GM21529 (cell line): Measurements from ENCODE around the gene HLA-DMA.
"Not testable (repeated sequence)": the region's sequence is repeated elsewhere in the genome, so short reads cannot be mapped to it uniquely, and the experiment has no call there.

Experiments used
- ATAC-seq: cut with Tn5 transposase; IDR thresholded peaks from one replicate; pipeline ENCODE4 v1.9.1; 2021; ENCODE audit not compliant: unreplicated experiment

HLA-DMA gene

DNA sequence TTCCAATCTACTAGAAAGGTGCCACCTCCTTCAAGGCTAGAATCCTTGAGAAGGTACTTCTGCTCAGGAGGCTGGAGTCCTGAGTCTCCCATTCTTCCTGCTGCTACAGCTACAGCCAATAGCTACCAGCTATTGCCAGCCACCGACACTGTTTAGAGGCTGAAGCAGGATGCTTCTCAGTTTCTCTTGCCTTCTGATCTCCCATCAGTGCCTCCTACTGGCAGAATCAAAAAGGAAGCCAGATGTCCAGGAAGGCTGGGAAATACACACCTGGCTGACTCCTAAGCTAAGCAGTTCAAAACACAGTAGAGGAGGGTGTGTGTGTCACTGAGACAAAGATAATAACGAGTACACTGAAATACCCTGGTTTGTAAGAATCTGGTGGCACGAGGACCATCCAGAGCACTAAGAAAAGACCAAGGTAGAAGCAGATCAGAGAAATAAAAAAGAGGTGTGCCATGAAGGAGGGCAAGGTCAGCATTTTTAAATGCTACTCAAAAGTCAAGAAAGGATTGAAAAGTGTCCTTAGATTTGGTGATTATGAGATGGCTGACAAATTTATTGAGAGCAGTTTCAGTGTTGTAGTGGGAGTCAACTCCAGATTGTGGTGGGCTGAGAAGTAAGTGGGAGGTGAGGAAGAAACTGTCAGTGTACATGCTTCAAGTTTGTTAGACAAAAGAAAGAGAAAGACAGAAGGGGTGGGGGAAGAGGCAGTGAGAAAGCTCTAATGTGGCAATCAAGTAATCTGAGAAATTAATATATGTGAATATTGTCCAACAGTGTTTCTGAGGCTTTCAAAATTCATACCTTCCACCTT lies 2.3 kb upstream of the HLA-DMA start:
- no peak for ATAC-seq

DNA sequence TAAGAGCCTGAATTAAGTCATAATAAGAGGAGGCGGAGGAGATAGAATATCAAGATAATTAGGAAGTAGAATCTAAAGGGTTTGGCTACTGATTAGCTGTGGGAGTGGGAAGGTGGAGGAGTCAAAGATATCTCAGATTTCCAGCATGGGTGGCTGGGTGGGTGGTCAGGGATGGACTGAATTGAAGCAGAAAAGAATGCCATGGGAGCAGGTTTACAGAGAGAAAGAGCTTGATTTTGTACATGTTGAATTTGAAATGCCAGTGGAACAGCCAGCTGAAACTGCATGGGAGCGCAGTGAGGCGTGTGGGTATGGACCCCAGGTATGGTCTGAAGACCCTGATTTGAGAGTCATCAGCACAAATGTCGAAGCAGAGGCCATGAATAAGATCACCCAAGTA lies 1.4 kb upstream of the HLA-DMA start:
- ATAC-seq = no peak

DNA sequence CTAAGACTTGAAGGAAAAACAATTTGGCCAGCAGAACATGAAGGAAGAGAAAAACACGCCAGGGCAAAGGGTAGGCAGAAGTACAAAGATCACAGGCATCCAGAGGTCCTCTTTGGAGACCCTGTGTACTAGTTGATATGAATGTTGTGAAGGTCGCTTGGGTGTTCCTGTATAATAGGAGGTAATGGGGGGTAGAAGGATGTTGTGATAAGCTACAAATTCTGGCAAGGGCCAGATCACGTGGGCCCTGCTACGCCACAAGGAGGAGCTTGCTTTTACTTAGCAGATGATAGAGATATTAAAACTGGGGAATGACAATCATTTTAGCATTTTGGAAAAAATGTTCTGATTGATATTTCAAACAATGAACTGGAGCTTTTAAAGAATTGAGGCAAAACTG lies 878 bp upstream of the HLA-DMA start:
- no peak for ATAC-seq

DNA sequence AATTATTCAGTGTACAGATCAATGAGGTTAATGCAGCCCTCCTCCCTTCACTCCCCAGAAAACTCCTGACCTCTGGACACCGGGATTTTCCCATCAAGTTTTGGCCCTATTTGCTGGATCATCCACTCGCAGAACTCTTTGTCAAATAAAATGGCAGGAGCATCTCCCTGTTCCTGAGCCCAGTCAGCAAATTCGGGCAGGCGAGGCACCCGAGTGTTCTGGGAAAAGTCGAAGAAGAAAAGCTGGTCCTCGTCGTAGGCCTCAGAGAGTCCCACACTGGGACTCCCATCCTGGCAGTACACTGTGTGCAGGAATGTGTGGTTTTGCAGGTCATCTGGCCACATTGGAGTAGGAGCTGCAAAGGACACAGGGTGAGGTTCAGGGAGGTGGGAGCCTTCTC lies 2.4 kb downstream of the HLA-DMA start:
- no peak for ATAC-seq

- no peak for ATAC-seq
These were observed 2.9 kb downstream of the HLA-DMA start for GRCh38 chr6:32950010-32950409.

DNA sequence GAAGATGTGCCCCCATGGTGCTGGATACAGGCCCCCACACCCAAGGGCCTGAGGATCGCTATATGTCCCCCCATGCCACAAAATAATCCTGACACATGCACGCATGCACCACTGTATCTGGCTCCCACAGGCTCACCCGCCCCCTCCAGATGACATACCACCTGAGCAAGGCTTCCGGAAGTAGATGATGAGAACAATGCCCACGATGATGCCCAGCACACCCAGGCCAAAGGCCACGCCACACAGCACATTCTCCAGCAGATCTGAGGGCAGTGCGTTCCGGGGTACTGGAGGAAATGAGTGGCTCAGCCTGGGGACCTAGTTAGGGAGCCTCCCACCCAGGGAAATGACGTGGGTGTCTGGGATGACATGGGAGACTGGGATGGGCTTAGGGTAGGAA lies 3.8 kb downstream of the HLA-DMA start:
- ATAC-seq = no peak

GRCh38 chr6:32947552-32948465 lies 5.1 kb downstream of the HLA-DMA start:
- no peak for ATAC-seq

- no peak for ATAC-seq
These were observed 6.0 kb downstream of the HLA-DMA start for GRCh38 chr6:32946893-32947292.

- ATAC-seq = no peak
These were observed 6.9 kb downstream of the HLA-DMA start for GRCh38 chr6:32945953-32946352.

DNA sequence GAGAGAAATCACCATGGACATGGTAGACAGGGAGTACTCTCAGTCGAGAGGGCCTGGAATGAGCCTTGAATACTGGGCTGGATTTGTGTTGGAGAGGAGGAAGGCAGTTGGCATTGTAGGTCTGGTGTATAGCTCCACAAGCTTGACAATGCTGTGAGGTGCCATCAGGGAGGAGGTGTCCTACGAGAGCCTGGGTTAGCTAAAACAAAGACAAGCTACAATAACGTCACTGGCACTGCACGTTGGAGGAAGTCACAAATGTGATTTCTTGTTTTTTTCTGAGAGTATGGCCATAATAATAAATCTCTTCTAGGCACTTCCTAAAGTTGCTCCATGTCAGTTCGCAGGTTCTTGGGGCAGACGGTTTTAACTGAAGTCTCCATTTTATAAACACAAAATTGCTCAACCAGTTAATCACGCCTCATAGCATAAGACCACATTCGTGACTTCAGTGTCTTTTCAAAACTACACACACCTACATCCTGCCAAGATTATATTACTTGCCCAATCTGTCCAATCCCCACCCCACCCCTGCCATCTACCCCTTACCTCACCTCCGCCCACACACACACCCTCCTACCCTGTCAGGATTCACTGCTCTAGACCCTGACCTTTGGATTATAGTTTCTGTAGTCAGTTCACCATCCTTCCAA lies 7.7 kb downstream of the HLA-DMA start:
- no peak for ATAC-seq

DNA sequence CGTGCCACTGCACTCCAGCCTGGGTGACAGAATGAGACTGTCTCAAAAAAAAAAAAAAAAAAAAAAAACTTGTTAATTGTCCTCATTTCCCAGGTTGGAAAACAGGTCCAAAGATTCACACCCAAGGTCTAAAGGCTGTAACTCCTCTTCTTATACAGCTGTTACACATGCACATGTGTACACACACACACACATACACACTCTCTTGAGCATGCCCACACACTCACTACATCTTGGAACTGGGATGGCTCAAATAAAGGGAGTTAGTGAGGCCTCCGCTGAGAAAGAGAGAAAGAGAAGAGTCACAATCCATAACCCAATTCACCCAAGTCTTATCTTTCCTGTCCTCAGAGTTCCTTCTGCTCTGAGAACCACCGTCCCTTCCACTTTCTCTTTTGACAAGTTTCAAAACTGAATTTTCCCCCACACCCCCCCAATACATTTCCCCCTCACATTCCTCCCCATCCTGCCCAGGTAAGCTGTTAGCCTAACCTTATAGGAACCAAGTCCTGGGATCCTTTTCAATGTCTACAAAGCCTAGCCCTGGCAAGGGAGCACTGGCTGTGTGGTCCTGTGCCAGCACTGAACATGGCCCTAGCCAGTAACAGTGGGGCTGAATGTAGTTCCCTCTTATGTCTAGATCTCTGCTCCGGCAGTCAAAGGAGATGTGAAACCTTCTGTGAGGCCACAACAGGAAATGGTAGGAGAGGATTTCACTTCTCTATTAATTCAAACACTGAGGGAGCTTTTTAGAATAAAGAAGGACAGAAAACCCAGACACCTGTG lies 8.8 kb downstream of the HLA-DMA start:
- ATAC-seq = peak; percentile 47

DNA sequence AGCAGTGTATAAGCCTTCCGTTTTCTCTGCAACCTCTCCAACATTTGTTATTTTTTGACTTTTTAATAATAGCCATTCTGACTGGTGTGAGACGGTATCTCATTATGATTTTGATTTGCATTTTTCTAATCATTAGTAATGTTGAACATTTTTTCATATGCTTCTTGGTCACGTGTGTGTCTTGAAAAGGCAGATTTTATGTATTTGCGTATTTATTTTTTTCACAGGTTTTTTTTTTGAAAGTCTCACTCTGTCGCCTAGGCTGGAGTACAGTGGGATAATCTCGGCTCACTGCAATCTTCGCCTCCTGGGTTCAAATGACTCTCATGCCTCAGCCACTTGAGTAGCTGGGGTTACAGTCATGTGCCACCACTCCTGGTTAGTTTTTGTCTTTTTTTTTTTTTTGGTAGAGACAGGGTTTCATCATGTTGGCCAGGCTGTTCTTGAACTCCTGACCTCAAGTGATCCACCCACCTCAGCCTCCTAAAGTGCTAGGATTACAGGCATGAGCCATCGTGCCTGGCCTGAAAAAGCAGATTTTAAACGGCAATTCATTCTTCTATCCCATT lies 10.3 kb downstream of the HLA-DMA start:
- not testable (repeated sequence) for ATAC-seq

DNA sequence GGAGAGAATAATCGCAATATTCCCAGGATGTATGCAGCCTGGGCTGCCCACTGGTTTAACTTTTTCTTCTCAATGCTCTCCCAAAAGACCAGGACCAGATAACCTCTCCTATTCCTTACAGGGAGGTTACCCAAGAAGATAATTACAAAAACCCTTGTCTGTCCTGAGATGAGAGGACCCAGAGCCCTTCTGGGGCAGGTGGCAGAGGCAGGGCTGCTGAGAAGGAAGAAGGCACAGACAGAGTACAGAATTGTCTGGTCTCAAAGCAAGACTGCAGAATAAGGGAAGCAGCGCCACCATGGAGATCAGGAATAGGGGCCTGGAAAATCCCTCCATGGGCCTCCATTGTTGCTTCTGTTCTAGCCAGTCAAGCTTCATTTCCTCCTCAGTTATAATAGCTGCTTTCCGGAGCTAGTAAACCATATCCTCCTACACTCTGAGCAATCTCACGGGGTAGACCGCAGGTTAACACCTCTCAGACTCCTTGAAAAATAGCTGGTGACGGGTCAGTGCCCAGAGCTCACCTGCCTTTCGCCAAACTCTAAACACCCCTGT lies 11.6 kb downstream of the HLA-DMA start:
- ATAC-seq = peak; percentile 51

- peak; percentile 60 for ATAC-seq
These were observed 12.2 kb downstream of the HLA-DMA start, which contains the start of gene HLA-DMB for GRCh38 chr6:32940656-32941213. Gene HLA-DMB (minus strand): TSS chr6:32941028. CDS start chr6:32940807, 221 bp downstream.

GRCh38 chr6:32938494-32938893 lies 14.4 kb downstream of the HLA-DMA start:
- ATAC-seq = no peak

- ATAC-seq = no peak
These were observed 15.7 kb downstream of the HLA-DMA start for GRCh38 chr6:32937230-32937633.

- ATAC-seq = no peak
These were observed 16.4 kb downstream of the HLA-DMA start for GRCh38 chr6:32936239-32937152.

DNA sequence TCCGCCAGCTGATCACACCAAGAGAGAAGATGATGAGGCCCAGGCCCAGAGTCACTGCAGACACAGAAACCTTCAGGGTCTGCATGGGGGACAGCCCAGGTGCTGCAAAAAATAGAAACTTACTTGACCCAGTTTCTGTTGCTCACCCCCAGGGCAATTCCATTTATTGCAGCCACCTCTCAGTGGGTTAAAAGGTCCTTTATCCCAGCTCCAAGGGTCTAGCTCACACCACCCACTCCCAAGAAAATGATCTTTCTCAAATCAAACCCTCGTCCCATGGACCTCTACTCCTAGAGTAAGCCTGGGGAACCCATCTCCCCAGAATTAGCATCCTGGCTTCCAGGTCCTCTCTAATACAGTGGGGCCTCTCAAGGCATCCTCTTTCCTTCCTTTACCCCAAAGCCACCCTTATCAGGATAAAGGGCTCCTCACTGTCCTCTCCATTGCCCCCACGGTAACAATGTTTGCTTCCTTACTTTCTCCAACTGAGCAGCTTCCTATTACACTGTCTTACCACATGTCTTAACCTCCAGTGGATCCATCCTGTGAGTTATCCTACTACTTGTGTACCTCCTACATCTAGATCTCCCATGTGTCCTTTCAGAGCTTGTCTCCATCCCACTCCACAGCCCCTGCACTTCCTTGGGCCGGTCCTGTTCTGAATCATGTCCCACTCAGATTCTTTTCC lies 17.2 kb downstream of the HLA-DMA start:
- ATAC-seq = no peak
